ENCODE data around the gene SNRPD2. TPM values are rescaled to one million over a fixed set of nuclear protein-coding genes. Genes with fewer than 3 reads are reported as not detected.

The SNRPD2 gene
- total RNA-seq, 1 donor from 2014 or later, result 507 TPM

DNA sequence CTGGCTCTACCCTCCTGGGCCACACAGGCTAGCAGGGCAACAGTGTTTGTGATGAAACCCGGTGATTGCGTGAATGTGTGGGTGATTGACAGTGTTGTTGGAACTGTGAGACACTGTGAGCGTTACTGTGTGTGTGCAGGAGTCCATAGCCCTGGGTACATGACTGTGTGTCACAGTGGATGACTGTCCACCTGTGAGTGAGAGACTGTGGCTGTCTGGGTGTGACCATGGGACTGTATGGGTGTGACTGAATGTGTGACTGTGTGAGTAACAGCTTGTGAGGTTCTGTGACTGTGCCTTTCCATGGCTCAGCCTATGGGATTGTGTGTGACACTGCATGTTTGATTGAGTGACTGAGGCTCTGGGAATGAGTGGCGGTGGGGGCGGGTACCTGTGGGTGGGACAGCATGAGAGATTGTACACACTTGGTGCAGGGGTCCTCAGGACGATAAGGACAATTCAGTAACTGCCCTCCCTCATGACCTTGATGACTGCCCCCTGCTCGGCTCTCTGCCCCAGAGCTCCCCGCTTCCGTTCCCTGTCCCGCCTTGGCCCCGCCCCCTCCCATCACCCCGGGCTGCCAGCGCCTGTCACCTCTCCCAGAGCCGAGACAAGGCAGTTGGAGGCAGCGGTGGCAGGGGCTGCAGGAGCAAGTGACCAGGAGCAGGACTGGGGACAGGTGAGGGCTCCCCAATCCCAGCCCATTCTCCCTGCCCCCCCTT lies 24.0 kb downstream of the SNRPD2 start, which contains the start of gene GIPR:
TSS of gene GIPR (plus strand) at position 602 of the 722 bp plus-strand sequence. CDS start 1,300 bp downstream, outside the sequence.
- ChIA-PET POLR2A (interaction anchor here (0.6 to 3.6 kb wide), 7 partner anchors 22 to 1868 kb away, joined by 3 to 11 read pairs (median 5); partner anchors contain the start of genes QPCTL and SNRPD2), CTCF (no interaction called here)
- DNase-seq, result no peak
- peaks cover 32% of the 10 kb centered on the region for H3K4me1 Mint-ChIP-seq
- peak; percentile 33 for ATAC-seq (ENCODE audit: low read depth)
- peak within 1 kb of the TSS; percentile 72 for H3K4me3 Mint-ChIP-seq
- H3K27ac Mint-ChIP-seq, result peak within 1 kb of the TSS; percentile 31
- TF ChIP-seq, protein P1, sequence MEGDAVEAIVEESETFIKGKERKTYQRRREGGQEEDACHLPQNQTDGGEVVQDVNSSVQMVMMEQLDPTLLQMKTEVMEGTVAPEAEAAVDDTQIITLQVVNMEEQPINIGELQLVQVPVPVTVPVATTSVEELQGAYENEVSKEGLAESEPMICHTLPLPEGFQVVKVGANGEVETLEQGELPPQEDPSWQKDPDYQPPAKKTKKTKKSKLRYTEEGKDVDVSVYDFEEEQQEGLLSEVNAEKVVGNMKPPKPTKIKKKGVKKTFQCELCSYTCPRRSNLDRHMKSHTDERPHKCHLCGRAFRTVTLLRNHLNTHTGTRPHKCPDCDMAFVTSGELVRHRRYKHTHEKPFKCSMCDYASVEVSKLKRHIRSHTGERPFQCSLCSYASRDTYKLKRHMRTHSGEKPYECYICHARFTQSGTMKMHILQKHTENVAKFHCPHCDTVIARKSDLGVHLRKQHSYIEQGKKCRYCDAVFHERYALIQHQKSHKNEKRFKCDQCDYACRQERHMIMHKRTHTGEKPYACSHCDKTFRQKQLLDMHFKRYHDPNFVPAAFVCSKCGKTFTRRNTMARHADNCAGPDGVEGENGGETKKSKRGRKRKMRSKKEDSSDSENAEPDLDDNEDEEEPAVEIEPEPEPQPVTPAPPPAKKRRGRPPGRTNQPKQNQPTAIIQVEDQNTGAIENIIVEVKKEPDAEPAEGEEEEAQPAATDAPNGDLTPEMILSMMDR (IDR thresholded peaks at IDR 0.05), result no peak
- H3K36me3 Mint-ChIP-seq (ENCODE audit: low read depth), result no peaks in the 10 kb centered on the region
- intact Hi-C loops (cut with micrococcal nuclease), result no loop called here
- no peaks in the 10 kb centered on the region for H3K9me3 Mint-ChIP-seq
- H3K27me3 Mint-ChIP-seq, result peaks cover 35% of the 10 kb centered on the region

DNA sequence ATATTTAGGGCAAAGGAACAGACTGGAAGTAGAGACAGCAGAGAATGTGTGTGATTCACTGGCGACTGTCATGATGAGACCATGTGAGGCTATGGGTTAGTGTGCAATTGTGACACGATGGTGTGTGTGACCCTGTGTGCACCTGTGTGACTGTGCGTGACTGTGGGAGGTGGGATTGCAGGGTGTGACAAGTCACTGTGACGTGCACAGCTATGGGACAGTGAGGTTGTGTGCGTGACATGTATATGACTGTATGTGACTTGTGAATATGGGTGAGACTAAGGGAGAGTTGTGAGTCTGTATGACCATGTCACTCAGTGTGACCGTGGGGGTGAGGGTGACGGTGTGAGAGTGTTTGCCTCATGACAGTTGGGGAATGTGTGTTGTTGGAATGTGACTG lies 27.2 kb downstream of the SNRPD2 start:
- DNase-seq (no peak), ATAC-seq (ENCODE audit: low read depth) (no peak)
- TF ChIP-seq, protein P1 (IDR thresholded peaks at IDR 0.05), result no peak
- peaks cover 22% of the 10 kb centered on the region for H3K4me1 Mint-ChIP-seq
- no peak overlapping the region for H3K4me3 Mint-ChIP-seq
- no peak overlapping the region for H3K27ac Mint-ChIP-seq
- intact Hi-C loops (cut with micrococcal nuclease), result no loop called here
- H3K36me3 Mint-ChIP-seq (ENCODE audit: low read depth), result no peaks in the 10 kb centered on the region
- ChIA-PET POLR2A (no interaction called here), CTCF (interaction anchor here (0.7 kb wide), 1 partner anchor 63 kb away, joined by 3 read pairs; no protein-coding TSS in a partner anchor)
- peaks cover 26% of the 10 kb centered on the region for H3K27me3 Mint-ChIP-seq
- no peaks in the 10 kb centered on the region for H3K9me3 Mint-ChIP-seq

DNA sequence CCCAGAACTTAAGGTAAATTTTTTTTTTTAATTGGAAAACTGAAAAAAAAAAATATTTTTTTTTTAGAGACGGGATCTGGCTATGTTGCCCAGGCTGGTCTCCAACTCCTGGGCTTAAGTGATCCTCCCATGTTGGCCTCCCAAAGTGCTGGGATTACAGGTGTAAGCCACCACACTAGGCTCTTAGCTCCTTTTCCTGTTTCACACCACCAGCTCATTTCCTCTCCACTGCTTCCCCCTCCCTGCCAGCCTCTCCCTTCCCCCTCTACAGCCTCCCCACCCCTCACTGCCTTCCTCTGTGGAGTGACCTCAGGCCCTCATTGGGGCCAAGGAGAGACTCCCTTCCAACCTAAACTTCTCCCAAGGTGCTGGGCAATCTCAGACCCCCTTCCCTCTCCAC lies 28.0 kb downstream of the SNRPD2 start:
- Mint-ChIP-seq H3K9me3 (no peaks in the 10 kb centered on the region), H3K27me3 (peaks cover 31% of the 10 kb centered on the region), H3K4me1 (peaks cover 14% of the 10 kb centered on the region), H3K4me3 (no peak overlapping the region), H3K36me3 (ENCODE audit: low read depth) (no peaks in the 10 kb centered on the region), H3K27ac (no peak overlapping the region)
- intact Hi-C loops (cut with micrococcal nuclease), result no loop called here
- DNase-seq (no peak), ATAC-seq (ENCODE audit: low read depth) (no peak)
- TF ChIP-seq, protein P1 (IDR thresholded peaks at IDR 0.05), result no peak
- ChIA-PET CTCF (no interaction called here), POLR2A (interaction anchor here (1.0 kb wide), 1 partner anchor 13 kb away, joined by 4 read pairs; no protein-coding TSS in a partner anchor)

DNA sequence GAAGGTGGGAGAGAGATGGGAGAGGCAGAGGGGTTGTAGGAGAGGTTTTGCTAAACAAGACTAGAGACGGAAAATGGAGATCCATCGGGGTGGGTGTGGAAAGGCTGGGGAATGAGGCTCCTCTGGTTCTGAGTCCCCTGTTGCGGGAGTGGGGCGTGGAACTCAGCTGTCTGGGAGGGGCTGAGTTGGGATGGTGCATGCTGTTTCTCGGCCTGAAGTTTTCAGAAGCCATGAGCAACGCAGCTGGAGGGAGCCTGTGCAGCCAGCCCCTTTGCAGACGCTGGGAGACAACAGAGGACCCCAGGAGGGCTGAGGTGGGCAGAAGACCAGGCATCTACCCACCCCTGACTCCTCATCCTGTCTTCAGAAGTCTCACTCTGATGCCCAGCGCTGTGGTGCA lies 31.1 kb downstream of the SNRPD2 start:
- TF ChIP-seq, protein P1 (IDR thresholded peaks at IDR 0.05), result no peak
- POLR2A ChIA-PET, result no interaction called here
- no peak overlapping the region for H3K4me3 Mint-ChIP-seq
- no peaks in the 10 kb centered on the region for H3K9me3 Mint-ChIP-seq
- intact Hi-C loops (cut with micrococcal nuclease), result no loop called here
- no peaks in the 10 kb centered on the region for H3K4me1 Mint-ChIP-seq
- no peak for ATAC-seq (ENCODE audit: low read depth)
- H3K36me3 Mint-ChIP-seq (ENCODE audit: low read depth), result no peaks in the 10 kb centered on the region
- CTCF ChIA-PET, result no interaction called here
- peaks cover 20% of the 10 kb centered on the region for H3K27me3 Mint-ChIP-seq
- no peak for DNase-seq
- H3K27ac Mint-ChIP-seq, result no peak overlapping the region

GRCh38 chr19:45659096-45659729 lies 32.5 kb downstream of the SNRPD2 start:
- no peaks in the 10 kb centered on the region for H3K9me3 Mint-ChIP-seq
- DNase-seq (no peak), ATAC-seq (ENCODE audit: low read depth) (no peak)
- TF ChIP-seq, protein P1 (IDR thresholded peaks at IDR 0.05), result no peak
- H3K4me1 Mint-ChIP-seq, result no peaks in the 10 kb centered on the region
- H3K36me3 Mint-ChIP-seq (ENCODE audit: low read depth), result no peaks in the 10 kb centered on the region
- H3K27ac Mint-ChIP-seq, result no peak overlapping the region
- ChIA-PET POLR2A (no interaction called here), CTCF (no interaction called here)
- intact Hi-C loops (cut with micrococcal nuclease), result no loop called here
- H3K4me3 Mint-ChIP-seq, result no peak overlapping the region
- H3K27me3 Mint-ChIP-seq, result peaks cover 14% of the 10 kb centered on the region

All from activated B cell treated with CpG ODN at 0.5 μM for 24 hours (primary cell).